Fibroblast of lung (primary cell): Measurements from ENCODE around the gene LENG8. TPM values are rescaled to one million over a fixed set of nuclear protein-coding genes. Genes with fewer than 3 reads are reported as not detected.

Source experiments
- DNase-seq, 2 donors: peaks; one replicate each; pipeline versions ENCODE4 v3.0.0 to v3.0.0-alpha.2; 2010; ENCODE audit warnings: low read depth in 2 of 2
- H2AFZ ChIP-seq: 2 replicates; pipeline ENCODE4 v1.5.1; 2012; ENCODE audit warnings: low read length, control low read depth, inconsistent platforms
- H3K27ac ChIP-seq: 2 replicates; pipeline ENCODE4 v1.5.1; 2011; ENCODE audit warnings: low read length, control low read depth; ENCODE audit not compliant: insufficient read depth
- H3K27me3 ChIP-seq: 2 replicates; pipeline ENCODE4 v1.5.1; 2011; ENCODE audit warnings: mild to moderate bottlenecking, low read length; ENCODE audit not compliant: control insufficient read depth, insufficient read depth
- H3K36me3 ChIP-seq: 2 replicates; pipeline ENCODE4 v1.5.1; 2011; ENCODE audit warnings: low read length; ENCODE audit not compliant: control insufficient read depth, insufficient read depth
- H3K4me1 ChIP-seq: 2 replicates; pipeline ENCODE4 v1.5.1; 2011; ENCODE audit warnings: low read length; ENCODE audit not compliant: control insufficient read depth, insufficient read depth; ENCODE audit errors: extremely low read depth
- H3K4me2 ChIP-seq: 2 replicates; pipeline ENCODE4 v1.5.1; 2011; ENCODE audit warnings: low read length, control low read depth; ENCODE audit not compliant: insufficient read depth; ENCODE audit errors: extremely low read depth
- H3K4me3 ChIP-seq, 4 experiments: fragments of 200-600 bp in 1 of 4; sonication (generic) in 1 of 4; replicated peaks in 1 of 4; 2 replicates each; pipeline ENCODE4 v1.5.1; 2011 to 2016; ENCODE audit warnings: low read length in 4 of 4, low read depth in 3 of 4, mild to moderate bottlenecking in 3 of 4, control low read depth in 2 of 4, inconsistent platforms in 1 of 4, mixed read lengths in 1 of 4; ENCODE audit not compliant: insufficient read depth in 1 of 4; ENCODE audit errors: control extremely low read depth in 1 of 4
- H3K79me2 ChIP-seq: 2 replicates; pipeline ENCODE4 v1.5.1; 2012; ENCODE audit warnings: mild to moderate bottlenecking, low read length, inconsistent platforms; ENCODE audit not compliant: control insufficient read depth, insufficient read depth
- H3K9ac ChIP-seq: 2 replicates; pipeline ENCODE4 v1.5.1; 2011; ENCODE audit warnings: mild to moderate bottlenecking, low read length, control low read depth; ENCODE audit not compliant: insufficient read depth
- H3K9me3 ChIP-seq: 2 replicates; pipeline ENCODE4 v1.5.1; 2012; ENCODE audit warnings: low read depth, low read length; ENCODE audit not compliant: control insufficient read depth, insufficient read depth
- H4K20me1 ChIP-seq: 2 replicates; pipeline ENCODE4 v1.5.1; 2011; ENCODE audit warnings: low read length; ENCODE audit not compliant: control insufficient read depth, insufficient read depth; ENCODE audit errors: extremely low read depth
- EZH2 ChIP-seq: IDR thresholded peaks from 2 replicates; pipeline ENCODE4 v1.5.1; 2012; ENCODE audit warnings: low read length, control low read depth, mild to moderate bottlenecking; ENCODE audit errors: missing control alignments
- polyA plus RNA-seq, 2 donors: library from polyadenylated mRNA; depleted of rRNA in 1 of 2; stranded (reverse) in 1 of 2; unstranded in 1 of 2; fragments of >200 nt; gene quantifications; 2 replicates each; pipeline ENCODE4 v1.2.1, GENCODE V29; 2011 to 2012; ENCODE audit warnings: missing spikeins in 1 of 2
- total RNA-seq: library from RNA; depleted of rRNA; stranded (reverse); fragments of >200 nt; gene quantifications from 2 replicates; pipeline ENCODE4 v1.2.1, GENCODE V29; 2014
- TF ChIP-seq, protein P1 (sequence below), 2 donors: IDR thresholded peaks in 1 of 2; conservative IDR thresholded peaks in 1 of 2; 1 replicate in 1 of 2; 2 replicates in 1 of 2; pipeline ENCODE4 v1.5.1; 2011 to 2012; ENCODE audit warnings: low read length in 2 of 2, control low read depth in 1 of 2, inconsistent platforms in 1 of 2, low read depth in 1 of 2, mild to moderate bottlenecking in 1 of 2

The LENG8 gene
- total and polyA plus RNA-seq, 2 donors (not counting 1 experiment from before 2014, with no cell fraction given): 12.7 to 32.4 TPM

- no peak overlapping the region for H3K4me3 ChIP-seq
- DNase-seq: no peak
- no peak overlapping the region for H3K27ac ChIP-seq
- H4K20me1 ChIP-seq: peaks cover 2% of the 10 kb centered on the region
- H3K36me3 ChIP-seq: no peaks in the 10 kb centered on the region
- no peak overlapping the region for H3K4me2 ChIP-seq
- TF ChIP-seq EZH2: no peak
- TF ChIP-seq, protein P1, sequence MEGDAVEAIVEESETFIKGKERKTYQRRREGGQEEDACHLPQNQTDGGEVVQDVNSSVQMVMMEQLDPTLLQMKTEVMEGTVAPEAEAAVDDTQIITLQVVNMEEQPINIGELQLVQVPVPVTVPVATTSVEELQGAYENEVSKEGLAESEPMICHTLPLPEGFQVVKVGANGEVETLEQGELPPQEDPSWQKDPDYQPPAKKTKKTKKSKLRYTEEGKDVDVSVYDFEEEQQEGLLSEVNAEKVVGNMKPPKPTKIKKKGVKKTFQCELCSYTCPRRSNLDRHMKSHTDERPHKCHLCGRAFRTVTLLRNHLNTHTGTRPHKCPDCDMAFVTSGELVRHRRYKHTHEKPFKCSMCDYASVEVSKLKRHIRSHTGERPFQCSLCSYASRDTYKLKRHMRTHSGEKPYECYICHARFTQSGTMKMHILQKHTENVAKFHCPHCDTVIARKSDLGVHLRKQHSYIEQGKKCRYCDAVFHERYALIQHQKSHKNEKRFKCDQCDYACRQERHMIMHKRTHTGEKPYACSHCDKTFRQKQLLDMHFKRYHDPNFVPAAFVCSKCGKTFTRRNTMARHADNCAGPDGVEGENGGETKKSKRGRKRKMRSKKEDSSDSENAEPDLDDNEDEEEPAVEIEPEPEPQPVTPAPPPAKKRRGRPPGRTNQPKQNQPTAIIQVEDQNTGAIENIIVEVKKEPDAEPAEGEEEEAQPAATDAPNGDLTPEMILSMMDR (conservative IDR thresholded peaks at IDR 0.05 in 1 of 2, IDR thresholded peaks at IDR 0.05 in 1 of 2; ENCODE audit: low read depth in 1 of 2, low read length in 2 of 2): no peak
- H3K4me1 ChIP-seq: no peaks in the 10 kb centered on the region
- no peaks in the 10 kb centered on the region for H3K27me3 ChIP-seq
- H3K9me3 ChIP-seq: no peaks in the 10 kb centered on the region
- no peaks in the 10 kb centered on the region for H3K79me2 ChIP-seq
- no peak overlapping the region for H3K9ac ChIP-seq
- H2AFZ ChIP-seq: no peak overlapping the region
These were observed 14.2 kb upstream of the LENG8 start for GRCh38 chr19:54434873-54435214.

GRCh38 chr19:54435551-54436016, 13.4 kb upstream of the LENG8 start:
- no peak overlapping the region for H2AFZ ChIP-seq
- H3K4me1 ChIP-seq: no peaks in the 10 kb centered on the region
- no peaks in the 10 kb centered on the region for H3K9me3 ChIP-seq
- no peaks in the 10 kb centered on the region for H3K27me3 ChIP-seq
- no peak overlapping the region for H3K4me3 ChIP-seq
- no peak overlapping the region for H3K27ac ChIP-seq
- H3K79me2 ChIP-seq: no peaks in the 10 kb centered on the region
- H3K9ac ChIP-seq: no peak overlapping the region
- H3K36me3 ChIP-seq: no peaks in the 10 kb centered on the region
- no peak overlapping the region for H3K4me2 ChIP-seq
- peaks cover 2% of the 10 kb centered on the region for H4K20me1 ChIP-seq
- DNase-seq: no peak
- TF ChIP-seq, protein P1 (conservative IDR thresholded peaks at IDR 0.05 in 1 of 2, IDR thresholded peaks at IDR 0.05 in 1 of 2; ENCODE audit: low read depth in 1 of 2, low read length in 2 of 2): no peak
- no peak for TF ChIP-seq EZH2

GRCh38 chr19:54436031-54436523, 12.9 kb upstream of the LENG8 start:
- Histone ChIP-seq H3K9ac (no peak overlapping the region), H3K36me3 (no peaks in the 10 kb centered on the region), H3K27me3 (no peaks in the 10 kb centered on the region), H4K20me1 (peaks cover 2% of the 10 kb centered on the region), H3K79me2 (no peaks in the 10 kb centered on the region), H3K9me3 (no peaks in the 10 kb centered on the region), H3K4me3 (no peak overlapping the region), H3K4me1 (no peaks in the 10 kb centered on the region), H3K4me2 (no peak overlapping the region), H2AFZ (no peak overlapping the region), H3K27ac (no peak overlapping the region)
- TF ChIP-seq, protein P1 (conservative IDR thresholded peaks at IDR 0.05 in 1 of 2, IDR thresholded peaks at IDR 0.05 in 1 of 2; ENCODE audit: low read depth in 1 of 2, low read length in 2 of 2): peak in 1 of 2 donors; percentile 2
- TF ChIP-seq EZH2: no peak
- no peak for DNase-seq
